SK-N-SH (cell line): ENCODE measurements around the gene FRMPD4. TPM values are rescaled to one million over a fixed set of nuclear protein-coding genes. Genes with fewer than 3 reads are reported as not detected.

Source experiments
- CTCF ChIA-PET: fragments of 300-600, 350-600 bp; formaldehyde crosslinking; extraction: SDS; loops from one replicate; lab custom pipeline; 2021; lab: Yijun Ruan, JAX
- POLR2A ChIA-PET: fragments of 350-600 bp; sonication (Branson Sonifier 250); formaldehyde crosslinking; extraction: SDS; loops from one replicate; lab custom pipeline; 2020; ENCODE audit warnings: antibody characterized with exemption, inconsistent platforms; lab: Yijun Ruan, JAX
- DNase-seq: peaks from one replicate; pipeline ENCODE4 v3.0.0; 2012
- H2AFZ ChIP-seq: fragments of 200-600 bp; sonication (generic); 2 replicates; pipeline ENCODE4 v1.8.1; 2016; ENCODE audit warnings: antibody characterized with exemption, mild to moderate bottlenecking, low read depth
- H3F3A ChIP-seq: fragments of 200-600 bp; sonication (generic); replicated peaks from 2 replicates; pipeline ENCODE3; 2016; ENCODE audit warnings: antibody characterized with exemption, mild to moderate bottlenecking; ENCODE audit not compliant: insufficient read depth
- H3K27ac ChIP-seq, 2 experiments: fragments of 200-500 bp in 1 of 2; fragments of 200-600 bp in 1 of 2; sonication (Bioruptor generic) in 1 of 2; sonication (generic), shearing (Covaris generic) in 1 of 2; 2 replicates each; pipeline versions ENCODE4 v1.5.1 to v1.6.1; 2014 to 2016; ENCODE audit warnings: low read depth in 2 of 2, inconsistent platforms in 1 of 2, low read length in 1 of 2, mild to moderate bottlenecking in 1 of 2, mixed read lengths in 1 of 2
- H3K27me3 ChIP-seq: fragments of 200-600 bp; sonication (generic), shearing (Covaris generic); 2 replicates; pipeline ENCODE4 v1.6.1; 2016; ENCODE audit warnings: mixed run types; ENCODE audit not compliant: insufficient read depth
- H3K36me3 ChIP-seq, 2 experiments: fragments of 200-500 bp in 1 of 2; fragments of 200-600 bp in 1 of 2; sonication (Bioruptor generic) in 1 of 2; sonication (generic) in 1 of 2; replicated peaks in 1 of 2; 2 replicates each; pipeline versions ENCODE3 to v1.5.1; 2014 to 2016; ENCODE audit warnings: low read length in 1 of 2, mild to moderate bottlenecking in 1 of 2; ENCODE audit not compliant: insufficient read depth in 2 of 2, control insufficient read depth in 1 of 2
- H3K4me1 ChIP-seq, 2 experiments: fragments of 200-500 bp in 1 of 2; fragments of 200-600 bp in 1 of 2; sonication (Bioruptor generic) in 1 of 2; sonication (generic), shearing (Covaris generic) in 1 of 2; 2 replicates each; pipeline versions ENCODE4 v1.5.1 to v1.6.1; 2014 to 2016; ENCODE audit warnings: low read depth in 1 of 2, low read length in 1 of 2, mixed run types in 1 of 2; ENCODE audit not compliant: insufficient read depth in 2 of 2, control insufficient read depth in 1 of 2
- H3K4me2 ChIP-seq: fragments of 200-600 bp; sonication (generic), shearing (Covaris generic); 2 replicates; pipeline ENCODE4 v1.6.1; 2017; ENCODE audit warnings: mixed run types
- H3K4me3 ChIP-seq, 2 experiments: fragments of 200-500 bp in 1 of 2; fragments of 200-600 bp in 1 of 2; sonication (Bioruptor generic) in 1 of 2; sonication (generic), shearing (Covaris generic) in 1 of 2; 2 replicates each; pipeline versions ENCODE4 v1.5.1 to v1.8.1; 2014 to 2016; ENCODE audit warnings: low read depth in 2 of 2, inconsistent platforms in 1 of 2, low read length in 1 of 2, mild to moderate bottlenecking in 1 of 2, mixed read lengths in 1 of 2, moderate library complexity in 1 of 2
- H3K79me2 ChIP-seq: fragments of 200-600 bp; sonication (generic); 2 replicates; pipeline ENCODE4 v1.8.1; 2017; ENCODE audit warnings: mild to moderate bottlenecking; ENCODE audit not compliant: insufficient read depth
- H3K9ac ChIP-seq: fragments of 200-600 bp; sonication (generic); 2 replicates; pipeline ENCODE4 v1.6.1; 2017; ENCODE audit warnings: mixed run types
- H3K9me2 ChIP-seq: fragments of 200-600 bp; sonication (generic); 2 replicates; pipeline ENCODE4 v1.6.1; 2017; ENCODE audit warnings: mixed run types
- H3K9me3 ChIP-seq: fragments of 200-600 bp; sonication (generic); 2 replicates; pipeline ENCODE4 v1.6.1; 2017; ENCODE audit warnings: mixed run types, mild to moderate bottlenecking, moderate library complexity
- H4K20me1 ChIP-seq: fragments of 200-600 bp; sonication (generic); 2 replicates; pipeline ENCODE4 v1.6.1; 2017; ENCODE audit warnings: mild to moderate bottlenecking, mixed run types; ENCODE audit not compliant: insufficient read depth
- CHD2 ChIP-seq: fragments of 150-350 bp; IDR thresholded peaks from 2 replicates; pipeline ENCODE4 v1.6.1; 2018; ENCODE audit warnings: low read length; ENCODE audit not compliant: partially characterized antibody
- CTCF ChIP-seq: fragments of 200-600 bp; sonication (generic); IDR thresholded peaks from 2 replicates; pipeline ENCODE4 v1.6.1; 2017; ENCODE audit warnings: antibody characterized with exemption, mild to moderate bottlenecking, moderate library complexity
- ELF1 ChIP-seq: IDR thresholded peaks from 2 replicates; pipeline ENCODE4 v1.4.0; 2012
- EP300 ChIP-seq, 2 experiments: IDR thresholded peaks; 2 replicates each; pipeline versions ENCODE4 v1.4.0 to v1.6.1; 2012; ENCODE audit warnings: borderline replicate concordance in 1 of 2, low read depth in 1 of 2, low read length in 1 of 2
- EZH2phosphoT487 ChIP-seq: fragments of 200-600 bp; sonication (generic); IDR thresholded peaks from 2 replicates; pipeline ENCODE4 v1.6.1; 2017; ENCODE audit warnings: low read depth, mixed run types, mild to moderate bottlenecking, antibody characterized with exemption, moderate library complexity, borderline replicate concordance
- FOXJ3 ChIP-seq: sonication (generic); formaldehyde crosslinking; IDR thresholded peaks from 2 replicates; pipeline ENCODE4 v1.5.1; 2020; ENCODE audit warnings: mild to moderate bottlenecking, missing genetic modification reagents
- FOXM1 ChIP-seq: IDR thresholded peaks from 2 replicates; pipeline ENCODE4 v1.4.0; 2012; ENCODE audit warnings: low read depth, mild to moderate bottlenecking
- MAX ChIP-seq: IDR thresholded peaks from 2 replicates; pipeline ENCODE4 v1.4.0; 2012; ENCODE audit warnings: low read depth
- MEF2A ChIP-seq: IDR thresholded peaks from 2 replicates; pipeline ENCODE4 v1.4.0; 2012; ENCODE audit warnings: low read depth, borderline replicate concordance
- MXI1 ChIP-seq: IDR thresholded peaks from 2 replicates; pipeline ENCODE4 v1.6.1; 2012; ENCODE audit warnings: mild to moderate bottlenecking, low read depth, low read length, improper control_type of control experiment
- PBX3 ChIP-seq: IDR thresholded peaks from 2 replicates; pipeline ENCODE4; 2012
- POLR2AphosphoS5 ChIP-seq: IDR thresholded peaks from 2 replicates; pipeline ENCODE4 v1.6.1; 2012; ENCODE audit warnings: low read depth, low read length
- RFX5 ChIP-seq: IDR thresholded peaks from 2 replicates; pipeline ENCODE4 v1.6.1; 2012; ENCODE audit warnings: mild to moderate bottlenecking, improper control_type of control experiment, low read length
- SMC3 ChIP-seq: IDR thresholded peaks from 2 replicates; pipeline ENCODE4 v1.6.1; 2012; ENCODE audit warnings: low read depth, low read length, improper control_type of control experiment
- TAF1 ChIP-seq: IDR thresholded peaks from 2 replicates; pipeline ENCODE4 v1.6.1; 2012; ENCODE audit warnings: low read depth, mild to moderate bottlenecking, low read length, moderate library complexity, borderline replicate concordance
- TCF12 ChIP-seq: IDR thresholded peaks from 2 replicates; pipeline ENCODE4 v1.4.0; 2012
- TEAD4 ChIP-seq: IDR thresholded peaks from 2 replicates; pipeline ENCODE4 v1.4.0; 2012; ENCODE audit warnings: mild to moderate bottlenecking, borderline replicate concordance; ENCODE audit not compliant: insufficient read depth
- USF2 ChIP-seq: fragments of 150-350 bp; IDR thresholded peaks from 2 replicates; pipeline ENCODE4 v1.6.1; 2017; ENCODE audit warnings: antibody characterized with exemption, low read length, low read depth, borderline replicate concordance
- ZBTB33 ChIP-seq: IDR thresholded peaks from 2 replicates; pipeline ENCODE4 v1.4.0; 2012; ENCODE audit warnings: low read depth, borderline replicate concordance
- WGBS: methylation state at CpG from one replicate; pipeline ENCODE4 v1.1.6; 2017; ENCODE audit warnings: low lambda C conversion rate; 5-methylcytosine and 5-hydroxymethylcytosine counted together
- polyA plus RNA-seq, 3 experiments: library from polyadenylated mRNA; depleted of rRNA; stranded (reverse); fragments of >200 nt; gene quantifications; 2 replicates each; pipeline ENCODE4 v1.2.3, GENCODE V29; 2012

The FRMPD4 gene
- polyA plus RNA-seq, 1 of the 3 experiments (the other 2 are of a cell fraction), result not detected

GRCh38 chrX:12722314-12722713, 584.0 kb downstream of the FRMPD4 start:
- no peak for DNase-seq
- no peak for TF ChIP-seq MEF2A
- TF ChIP-seq TEAD4, result no peak
- no peak overlapping the region for H3K27ac ChIP-seq
- no peaks in the 10 kb centered on the region for H3K27me3 ChIP-seq
- H3K9me3 ChIP-seq, result no peaks in the 10 kb centered on the region
- H3F3A ChIP-seq, result no peaks in the 10 kb centered on the region
- no peak overlapping the region for H3K4me3 ChIP-seq
- no peaks in the 10 kb centered on the region for H3K4me1 ChIP-seq
- no peak overlapping the region for H3K9ac ChIP-seq
- POLR2A ChIA-PET, result no interaction called here
- no peak overlapping the region for H2AFZ ChIP-seq
- CTCF ChIA-PET, result no interaction called here
- 0% methylated on average over 1 of the region's 1 CpG for whole genome bisulfite sequencing
- H3K36me3 ChIP-seq, result no peaks in the 10 kb centered on the region
- H3K79me2 ChIP-seq, result no peaks in the 10 kb centered on the region
- H3K9me2 ChIP-seq, result no peaks in the 10 kb centered on the region
- H3K4me2 ChIP-seq, result no peak overlapping the region
- no peaks in the 10 kb centered on the region for H4K20me1 ChIP-seq

- Histone ChIP-seq H4K20me1 (no peaks in the 10 kb centered on the region), H3F3A (no peaks in the 10 kb centered on the region), H3K4me2 (no peak overlapping the region), H3K9me3 (no peaks in the 10 kb centered on the region), H3K9ac (no peak overlapping the region), H3K79me2 (no peaks in the 10 kb centered on the region), H3K36me3 (no peaks in the 10 kb centered on the region), H3K4me1 (no peaks in the 10 kb centered on the region), H3K27me3 (no peaks in the 10 kb centered on the region), H3K27ac (no peak overlapping the region), H3K4me3 (no peak overlapping the region), H2AFZ (no peak overlapping the region), H3K9me2 (no peaks in the 10 kb centered on the region)
- no peak for DNase-seq
- ChIA-PET CTCF (interaction anchor here (0.9 kb wide), 1 partner anchor 40 kb away, joined by 3 read pairs; no protein-coding TSS in a partner anchor), POLR2A (no interaction called here)
- TF ChIP-seq ZBTB33, result no peak
- no peak for TF ChIP-seq USF2
- no peak for TF ChIP-seq SMC3
- TF ChIP-seq MAX, result no peak
- TF ChIP-seq FOXM1, result no peak
- TF ChIP-seq CTCF, result no peak
- no peak for TF ChIP-seq TCF12
- TF ChIP-seq EZH2phosphoT487, result no peak
- TF ChIP-seq POLR2AphosphoS5, result no peak
- no peak for TF ChIP-seq MEF2A
- no peak for TF ChIP-seq EP300 (IDR thresholded peaks at IDR 0.05; ENCODE audit: borderline replicate concordance in 1 of 2, low read depth in 1 of 2, low read length in 1 of 2)
- TF ChIP-seq FOXJ3 (CRISPR knock-in tag), result no peak
- no peak for TF ChIP-seq PBX3
- TF ChIP-seq RFX5, result no peak
- no peak for TF ChIP-seq TAF1
- TF ChIP-seq MXI1, result no peak
- no peak for TF ChIP-seq ELF1
- TF ChIP-seq CHD2, result no peak
- 5% methylated on average over 6 of the region's 6 CpGs for WGBS
Observed at GRCh38 chrX:12741416-12741815, 603.1 kb downstream of the FRMPD4 start.
